GM08714 (cell line): ENCODE results near the gene EHD4.

Source experiments
- H3K4me3 ChIP-seq: fragments of 200-500 bp; sonication (Bioruptor generic); 2 replicates; pipeline ENCODE4 v1.5.1; 2014; ENCODE audit warnings: mild to moderate bottlenecking, low read length, inconsistent platforms
- ZNF274 ChIP-seq: IDR thresholded peaks from 2 replicates; pipeline ENCODE4 v1.6.1; 2012; ENCODE audit warnings: mild to moderate bottlenecking, low read depth, low read length

The EHD4 gene

DNA sequence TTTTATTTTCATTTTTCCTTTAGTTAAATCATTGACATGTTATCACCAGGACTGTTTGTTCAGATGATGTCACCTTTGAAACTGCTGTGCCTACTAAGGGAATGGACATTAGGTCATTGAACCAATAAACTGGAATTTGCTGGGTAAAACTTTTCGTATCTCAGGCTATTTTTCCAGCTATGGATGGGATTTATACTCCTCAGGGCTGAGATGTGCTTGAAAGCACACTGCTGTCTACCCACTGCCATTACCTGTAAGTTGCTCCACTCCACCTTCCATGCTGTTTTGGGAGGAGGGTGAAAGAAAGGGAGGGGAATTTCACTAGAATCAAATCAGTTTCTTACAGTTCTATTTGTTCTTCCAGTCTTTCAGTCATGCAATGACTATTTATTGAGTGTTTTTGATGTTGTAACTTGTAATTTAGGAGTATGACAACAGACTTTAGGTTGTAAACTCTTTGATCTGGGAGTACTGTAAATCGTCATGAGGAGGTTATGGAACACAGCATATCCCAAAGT lies 11.3 kb downstream of the EHD4 start:
- no peak for TF ChIP-seq ZNF274
- H3K4me3 ChIP-seq, result no peak overlapping the region

GRCh38 chr15:41958002-41958420 lies 14.3 kb downstream of the EHD4 start:
- H3K4me3 ChIP-seq, result no peak overlapping the region; the same call in 1 of the 2 replicates
- no peak for TF ChIP-seq ZNF274

DNA sequence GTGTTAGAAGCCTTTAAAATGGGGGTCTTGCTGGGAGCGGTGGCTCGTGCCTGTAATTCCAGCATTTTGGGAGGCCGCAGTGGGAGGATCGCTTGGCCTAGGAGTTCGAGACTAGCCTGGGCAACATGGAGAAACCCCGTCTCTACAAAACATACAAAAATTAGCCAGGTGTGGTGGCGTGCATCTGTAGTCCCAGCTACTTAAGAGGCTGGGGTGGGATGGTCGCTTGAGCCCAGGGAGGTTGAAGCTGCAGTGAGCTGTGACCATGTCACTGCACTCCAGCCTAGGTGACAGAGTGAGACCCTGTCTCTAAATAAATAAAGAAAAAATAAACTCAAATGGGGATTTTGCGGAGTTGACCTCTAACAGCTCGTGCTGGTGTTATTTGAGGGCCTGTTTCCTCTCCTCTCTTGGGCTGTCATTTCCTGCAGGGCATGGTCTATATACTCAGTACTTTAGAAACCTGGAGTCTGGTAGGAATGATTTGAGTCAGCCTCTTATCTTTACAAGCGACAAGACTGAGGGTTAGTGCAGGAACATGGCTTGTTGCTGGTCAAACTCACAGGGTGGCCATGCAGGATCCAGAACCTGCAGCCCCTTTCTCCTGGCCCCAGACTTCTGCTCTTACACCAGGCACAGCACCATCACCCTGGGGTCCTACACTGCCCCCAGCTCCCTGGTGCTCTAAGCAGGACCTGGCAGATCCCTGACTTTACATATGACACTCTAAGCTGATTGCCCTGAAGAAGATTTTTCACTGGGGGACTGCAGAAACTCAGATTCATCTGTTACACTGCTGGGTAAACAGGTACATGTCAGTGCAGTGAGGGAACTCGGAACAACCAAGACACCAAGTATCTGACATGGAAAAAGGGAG lies 15.1 kb downstream of the EHD4 start:
- no peak overlapping the region; the same call in 1 of the 2 replicates for H3K4me3 ChIP-seq
- no peak for TF ChIP-seq ZNF274

DNA sequence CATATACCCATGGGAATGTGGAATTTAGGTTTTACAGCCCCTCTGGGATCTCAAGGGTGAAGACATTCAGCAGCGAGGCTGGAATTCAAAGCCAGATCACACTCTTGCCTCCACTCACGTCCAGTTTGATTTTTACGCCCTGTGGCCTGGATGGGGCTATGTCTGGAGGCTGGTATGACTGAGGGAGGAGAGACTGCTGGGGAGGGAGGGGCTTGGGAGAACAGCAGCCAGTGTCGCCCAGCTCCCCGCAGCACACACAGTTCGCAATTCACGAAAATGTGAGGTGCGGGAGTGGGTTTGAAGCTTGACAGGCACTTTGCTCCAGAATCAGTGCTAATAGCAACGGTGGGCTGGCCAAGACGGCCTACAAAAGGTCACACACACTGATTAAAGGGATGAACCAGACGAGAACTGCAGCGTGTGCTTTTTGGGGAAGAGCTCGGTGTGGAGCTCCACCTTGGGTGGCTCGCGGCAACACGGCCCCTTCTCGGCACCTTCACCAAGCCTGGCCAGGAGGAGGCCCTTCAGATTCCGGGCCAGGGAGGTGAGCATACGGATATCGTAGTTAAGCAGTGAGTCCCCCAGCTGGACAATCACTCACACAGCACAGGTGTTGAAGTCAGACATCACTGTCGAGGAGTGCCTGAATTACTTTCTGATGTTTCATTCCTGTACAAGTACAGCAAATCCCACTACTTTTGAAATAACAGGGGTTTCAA lies 16.4 kb downstream of the EHD4 start:
- TF ChIP-seq ZNF274, result no peak

GRCh38 chr15:41955100-41955499 lies 17.3 kb downstream of the EHD4 start:
- no peak overlapping the region for H3K4me3 ChIP-seq
- TF ChIP-seq ZNF274, result no peak

More for the DNA sequence above, 16.4 kb downstream of the EHD4 start:
- no peak overlapping the region for H3K4me3 ChIP-seq

- TF ChIP-seq ZNF274, result no peak
- no peak overlapping the region for H3K4me3 ChIP-seq
Observed at GRCh38 chr15:41954036-41954435, 18.3 kb downstream of the EHD4 start.

- no peak for TF ChIP-seq ZNF274
- no peak overlapping the region for H3K4me3 ChIP-seq
Observed at GRCh38 chr15:41952013-41952563, 20.3 kb downstream of the EHD4 start.

DNA sequence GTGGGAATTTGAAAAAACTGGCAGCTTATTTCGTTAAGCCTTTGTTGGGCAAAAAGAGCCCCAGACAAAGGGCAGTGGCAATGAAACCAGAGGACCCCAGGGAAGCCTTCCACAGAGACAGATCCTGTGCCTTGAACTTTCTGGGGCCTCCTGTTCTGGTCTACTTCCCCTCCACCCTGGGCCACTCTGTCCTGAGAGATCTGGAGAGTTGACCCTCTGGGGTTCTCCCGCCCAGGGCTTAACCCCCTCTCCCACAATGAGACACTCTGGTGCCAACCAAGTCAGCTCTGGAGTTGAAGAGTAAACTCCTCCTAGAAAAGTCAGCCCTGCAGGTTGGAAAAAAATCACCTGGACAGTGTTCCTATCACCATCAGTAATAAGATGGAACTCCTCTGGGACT lies 20.8 kb downstream of the EHD4 start:
- no peak overlapping the region for H3K4me3 ChIP-seq
- TF ChIP-seq ZNF274, result no peak

GRCh38 chr15:41950489-41950888 lies 21.9 kb downstream of the EHD4 start:
- TF ChIP-seq ZNF274, result no peak
- H3K4me3 ChIP-seq, result no peak overlapping the region

GRCh38 chr15:41950127-41950483 lies 22.3 kb downstream of the EHD4 start:
- H3K4me3 ChIP-seq, result no peak overlapping the region
- TF ChIP-seq ZNF274, result no peak

- no peak for TF ChIP-seq ZNF274
- no peak overlapping the region for H3K4me3 ChIP-seq
Observed at GRCh38 chr15:41949401-41950126, 22.8 kb downstream of the EHD4 start.

- H3K4me3 ChIP-seq, result no peak overlapping the region
- TF ChIP-seq ZNF274, result no peak
Observed at GRCh38 chr15:41948490-41948889, 23.9 kb downstream of the EHD4 start.

- no peak overlapping the region for H3K4me3 ChIP-seq
- no peak for TF ChIP-seq ZNF274
Observed at GRCh38 chr15:41946970-41947369, 25.4 kb downstream of the EHD4 start.

DNA sequence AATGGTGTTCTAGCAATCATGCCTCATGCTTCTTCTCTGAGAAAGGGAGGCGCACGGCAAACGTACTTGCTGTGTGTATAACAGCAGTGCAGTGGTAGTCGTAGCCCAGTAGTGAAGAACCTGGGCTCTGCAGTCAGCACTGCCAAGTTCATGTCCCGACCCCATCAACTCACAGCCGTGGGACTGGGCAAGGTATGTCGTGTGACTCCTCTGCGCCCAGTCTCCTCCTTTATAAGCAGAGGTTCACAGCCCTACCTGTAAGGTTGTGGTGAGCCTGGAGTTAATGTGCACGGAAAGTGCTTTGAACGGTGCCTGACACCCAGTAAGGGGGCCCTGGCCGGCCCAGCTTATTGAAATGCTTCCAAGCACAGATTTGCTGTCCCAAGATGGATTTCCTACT lies 26.6 kb downstream of the EHD4 start:
- no peak for TF ChIP-seq ZNF274
- H3K4me3 ChIP-seq, result no peak overlapping the region
